NCI-H1417 (cell line): Measurements from ENCODE around the gene GJC1.

Source experiments
- DNase-seq, 3 experiments: peaks; one replicate each; lab custom pipeline; 2025; lab: John Stamatoyannopoulos, UW

The GJC1 gene

DNA sequence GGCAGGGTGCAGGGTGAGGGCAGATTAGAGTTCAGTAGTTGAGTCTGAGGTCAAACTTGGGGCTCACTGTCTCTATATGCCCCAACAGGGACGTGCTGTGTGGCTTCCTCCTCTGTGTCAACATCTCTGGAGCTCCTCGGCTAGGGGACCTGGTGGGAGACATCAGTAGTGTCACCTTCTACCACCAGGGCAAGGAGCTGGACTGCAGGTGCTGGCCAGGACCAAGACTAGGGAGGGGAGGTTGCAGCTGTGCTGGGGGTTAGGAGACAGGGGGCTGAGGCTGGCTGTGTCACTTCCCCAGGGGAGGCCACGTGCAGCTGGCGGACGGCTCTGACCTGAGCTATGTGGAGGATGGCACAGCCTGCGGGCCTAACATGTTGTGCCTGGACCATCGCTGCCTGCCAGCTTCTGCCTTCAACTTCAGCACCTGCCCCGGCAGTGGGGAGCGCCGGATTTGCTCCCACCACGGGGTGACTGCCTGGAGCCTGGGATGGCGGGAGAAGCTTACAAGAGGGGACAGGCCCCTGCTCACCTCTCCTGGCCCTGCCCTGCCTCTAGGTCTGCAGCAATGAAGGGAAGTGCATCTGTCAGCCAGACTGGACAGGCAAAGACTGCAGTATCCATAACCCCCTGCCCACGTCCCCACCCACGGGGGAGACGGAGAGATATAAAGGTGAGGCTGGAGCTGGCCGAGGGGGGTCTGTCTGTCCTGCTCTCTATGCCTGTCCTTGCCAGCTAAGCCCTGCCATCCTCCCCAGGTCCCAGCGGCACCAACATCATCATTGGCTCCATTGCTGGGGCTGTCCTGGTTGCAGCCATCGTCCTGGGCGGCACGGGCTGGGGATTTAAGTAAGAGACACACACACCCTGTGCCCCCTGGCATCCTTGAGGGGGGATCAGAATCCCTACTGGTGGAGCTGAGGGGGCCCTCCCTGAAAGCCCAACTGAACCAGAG is 52.4 kb downstream of the GJC1 start:
- no peak for DNase-seq

DNA sequence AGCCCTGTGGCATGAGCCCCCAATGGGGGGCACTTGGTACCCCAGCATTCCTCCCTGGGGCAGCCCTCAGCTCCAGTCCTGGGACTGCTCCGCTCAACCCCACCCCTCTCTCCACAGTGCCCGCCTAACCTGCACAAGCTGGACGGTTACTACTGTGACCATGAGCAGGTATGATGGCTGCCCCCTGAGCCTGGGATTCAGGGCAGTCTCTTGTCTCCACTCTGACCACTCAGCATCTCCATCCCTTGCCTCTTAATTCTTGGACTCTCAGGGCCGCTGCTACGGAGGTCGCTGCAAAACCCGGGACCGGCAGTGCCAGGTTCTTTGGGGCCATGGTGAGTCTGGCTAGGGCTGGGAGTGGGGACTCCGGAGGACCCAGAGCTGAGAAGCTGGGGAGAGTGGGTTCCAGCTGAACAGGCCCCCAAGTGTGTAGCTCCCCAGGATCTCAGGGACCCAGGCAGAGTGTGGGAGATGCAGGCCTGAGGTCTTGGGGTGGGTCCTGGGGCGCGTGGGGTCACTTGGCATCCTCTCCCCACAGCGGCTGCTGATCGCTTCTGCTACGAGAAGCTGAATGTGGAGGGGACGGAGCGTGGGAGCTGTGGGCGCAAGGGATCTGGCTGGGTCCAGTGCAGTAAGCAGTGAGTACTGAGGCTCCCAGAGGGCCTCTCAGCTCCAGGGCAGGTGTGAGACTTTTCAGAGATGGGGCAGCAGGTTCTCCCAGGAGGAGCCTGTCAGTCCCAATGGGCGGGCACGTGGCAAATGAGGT is 53.3 kb downstream of the GJC1 start:
- no peak for DNase-seq

DNA sequence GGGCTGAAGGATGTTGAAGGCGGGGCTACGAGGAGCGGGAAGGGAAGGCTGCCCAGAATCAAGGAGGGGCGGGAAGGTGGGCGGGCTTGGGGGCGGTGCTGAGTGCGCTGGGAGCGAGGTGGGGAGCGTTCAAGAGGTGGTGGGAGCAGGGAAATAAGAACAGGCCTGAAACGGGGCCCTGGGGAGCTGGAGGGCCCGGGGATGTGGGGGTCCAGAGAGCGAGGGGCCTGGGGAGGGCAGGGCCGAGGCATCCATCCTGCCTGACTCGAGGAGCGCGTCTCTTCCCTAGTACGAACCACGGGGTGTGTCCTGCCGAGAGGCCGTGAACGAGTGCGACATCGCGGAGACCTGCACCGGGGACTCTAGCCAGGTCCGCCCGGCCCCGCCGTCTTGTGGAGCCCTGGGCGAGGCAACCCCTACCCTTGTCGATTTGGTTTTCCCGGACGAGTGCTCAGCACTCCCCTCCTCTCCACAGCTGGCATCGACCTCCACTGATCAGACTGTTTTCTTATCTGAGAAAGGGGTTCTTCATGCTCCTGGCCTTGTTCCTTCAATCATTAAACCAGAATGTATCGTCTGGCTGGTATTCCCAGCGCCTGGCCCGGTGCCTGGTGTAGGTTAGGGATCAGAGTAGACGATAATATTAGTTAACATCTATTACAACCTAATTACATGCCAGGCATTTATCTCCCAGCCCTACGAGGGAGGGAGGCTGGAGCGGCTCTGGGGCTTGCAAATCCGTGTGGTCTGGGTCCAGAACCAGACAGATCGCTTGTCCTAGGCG is 54.1 kb downstream of the GJC1 start:
- no peak for DNase-seq

DNA sequence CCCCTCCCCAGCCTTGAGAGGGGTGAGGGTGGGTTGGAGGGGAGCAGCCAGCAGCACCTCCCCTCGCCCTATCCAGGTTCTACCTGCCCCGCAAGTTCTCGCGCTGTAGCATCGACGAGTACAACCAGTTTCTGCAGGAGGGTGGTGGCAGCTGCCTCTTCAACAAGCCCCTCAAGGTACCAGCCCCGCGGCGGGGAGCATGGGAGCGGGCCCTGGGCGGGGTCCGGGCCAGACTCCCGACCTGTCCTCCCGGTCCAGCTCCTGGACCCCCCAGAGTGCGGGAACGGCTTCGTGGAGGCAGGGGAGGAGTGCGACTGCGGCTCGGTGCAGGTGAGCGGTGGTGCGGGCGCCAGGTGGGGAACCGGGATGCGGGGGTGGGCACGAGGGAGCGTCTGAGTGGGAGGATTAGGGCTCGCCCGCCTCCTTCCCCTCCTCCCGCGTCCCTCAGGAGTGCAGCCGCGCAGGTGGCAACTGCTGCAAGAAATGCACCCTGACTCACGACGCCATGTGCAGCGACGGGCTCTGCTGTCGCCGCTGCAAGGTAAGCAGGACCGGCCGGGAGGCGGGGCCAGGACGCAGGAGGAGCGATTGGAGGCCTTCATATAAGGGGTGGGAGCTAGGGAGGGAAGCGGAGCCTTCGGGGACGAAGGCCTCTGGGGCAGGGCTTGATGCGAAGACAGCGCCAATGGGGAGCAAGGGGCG is 54.8 kb downstream of the GJC1 start:
- peak; percentile 97 to 99 (median 97) for DNase-seq

DNA sequence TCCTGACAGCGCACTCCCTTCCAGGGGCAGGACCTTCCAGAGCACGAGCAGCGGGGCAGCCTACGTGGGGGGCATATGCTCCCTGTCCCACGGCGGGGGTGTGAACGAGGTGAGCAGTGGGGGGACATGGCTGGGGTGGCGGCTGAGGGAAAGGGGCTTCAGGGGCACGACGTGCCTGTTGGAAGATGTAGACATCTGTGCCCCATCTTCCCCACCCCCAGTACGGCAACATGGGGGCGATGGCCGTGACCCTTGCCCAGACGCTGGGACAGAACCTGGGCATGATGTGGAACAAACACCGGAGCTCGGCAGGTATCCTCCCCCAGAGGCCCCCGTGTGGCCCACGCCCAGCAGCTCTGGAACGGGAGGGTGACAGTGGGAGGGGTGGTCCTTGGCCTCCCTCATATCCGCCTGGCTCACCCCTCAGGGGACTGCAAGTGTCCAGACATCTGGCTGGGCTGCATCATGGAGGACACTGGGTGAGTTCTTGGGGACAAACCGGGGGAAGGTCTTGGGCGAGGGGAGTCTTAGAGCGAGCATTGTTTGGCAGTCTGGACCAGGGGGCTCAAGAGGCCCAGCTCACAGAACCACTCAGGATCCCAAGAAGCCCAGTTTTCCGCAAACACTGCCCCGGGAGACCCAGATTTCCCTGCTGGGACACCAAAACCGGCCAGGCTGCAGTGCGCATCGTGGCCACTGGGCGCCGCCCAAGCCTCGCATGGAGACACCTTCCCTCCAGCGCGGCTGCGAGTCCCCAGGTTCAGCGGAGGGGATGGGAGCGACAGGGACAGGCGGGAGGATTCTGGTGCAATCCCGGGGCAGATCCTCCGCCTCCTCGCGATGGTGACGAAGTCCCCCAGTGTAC is 55.6 kb downstream of the GJC1 start:
- peak; percentile 89 to 90 (median 89) for DNase-seq

DNA sequence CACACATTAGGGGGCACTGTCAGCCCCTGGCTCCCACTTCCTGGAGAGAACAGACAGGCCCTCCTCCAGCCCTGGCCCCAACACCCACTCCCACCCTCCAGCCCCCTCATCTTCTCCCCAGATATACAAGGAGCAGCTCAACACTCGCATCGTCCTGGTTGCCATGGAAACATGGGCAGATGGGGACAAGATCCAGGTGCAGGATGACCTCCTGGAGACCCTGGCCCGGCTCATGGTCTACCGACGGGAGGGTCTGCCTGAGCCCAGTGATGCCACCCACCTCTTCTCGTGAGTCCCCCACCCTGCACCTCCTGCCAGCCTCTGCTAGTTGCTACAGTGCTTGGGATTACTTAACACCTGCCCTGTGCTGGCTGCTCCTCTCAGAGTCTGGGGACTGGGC is 56.9 kb downstream of the GJC1 start:
- peak in 2 of 3 experiments; percentile 13 to 62 for DNase-seq

DNA sequence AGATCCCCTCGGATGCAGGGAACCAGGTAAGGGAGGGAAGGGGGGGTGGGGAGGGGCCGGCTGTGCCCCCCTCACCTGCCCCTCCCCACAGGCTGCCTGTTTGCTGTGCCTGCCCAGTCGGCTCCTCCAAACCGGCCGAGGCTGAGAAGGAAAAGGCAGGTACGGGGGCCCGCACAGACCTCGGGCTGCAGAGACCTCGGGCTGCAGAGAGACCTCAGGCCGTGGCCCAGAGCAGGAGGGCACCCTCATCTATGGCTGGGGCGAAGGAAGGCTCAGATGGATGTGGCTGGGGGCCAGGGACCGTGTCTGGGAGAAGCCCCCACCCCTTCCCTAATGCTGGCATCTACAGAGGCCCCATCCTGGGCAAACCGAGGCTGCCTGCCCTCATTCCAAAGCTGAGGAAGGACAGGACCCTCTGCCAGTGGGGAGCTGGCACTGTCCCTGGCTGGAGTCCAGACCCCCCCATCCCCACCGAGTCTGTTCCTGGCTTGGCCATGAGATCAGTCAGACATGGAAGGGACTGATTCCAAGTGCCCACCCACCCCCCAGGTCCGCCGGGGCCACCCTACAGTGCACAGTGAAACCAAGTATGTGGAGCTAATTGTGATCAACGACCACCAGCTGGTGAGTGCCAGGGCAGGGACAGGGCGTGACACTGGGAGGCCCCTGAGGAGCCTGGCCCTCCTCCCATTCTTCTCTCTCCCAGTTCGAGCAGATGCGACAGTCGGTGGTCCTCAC is 57.6 kb downstream of the GJC1 start:
- no peak for DNase-seq

DNA sequence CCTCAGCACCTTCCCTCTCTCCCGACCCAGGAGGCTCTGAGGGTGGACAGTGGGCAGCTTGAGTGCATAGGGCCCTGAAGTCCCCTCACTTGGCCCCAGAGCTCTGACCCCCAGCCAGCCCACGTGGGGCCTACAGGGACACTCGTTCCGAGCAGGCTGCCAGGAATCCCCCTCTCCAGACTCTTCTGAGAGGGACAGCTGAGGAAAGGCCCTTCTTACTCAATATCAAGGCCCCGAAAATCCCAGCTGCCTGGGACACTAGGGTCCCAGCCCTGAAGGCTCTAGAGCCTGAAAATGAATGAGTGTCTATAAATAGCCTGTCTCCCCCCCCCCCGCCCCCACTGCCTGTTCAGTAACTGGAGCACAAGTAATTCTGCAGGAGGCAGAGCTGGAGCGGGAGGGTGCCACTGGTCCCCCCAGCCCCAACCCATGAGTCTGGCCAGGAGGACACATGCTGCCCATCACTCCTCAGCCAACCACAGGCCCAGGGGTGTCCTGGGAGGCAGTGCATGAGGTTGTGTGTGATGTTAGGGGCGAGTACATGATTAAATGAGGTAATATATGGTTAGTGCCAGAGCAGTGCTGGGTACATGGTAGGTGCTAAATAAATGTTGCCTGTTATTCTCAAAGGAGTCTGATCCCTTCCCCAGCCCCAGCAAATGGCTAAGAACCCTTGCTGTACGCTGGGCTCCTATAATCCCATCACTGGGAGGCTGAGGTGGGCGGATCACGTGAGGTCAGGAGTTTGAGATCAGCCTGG is 59.7 kb downstream of the GJC1 start:
- DNase-seq, result no peak

DNA sequence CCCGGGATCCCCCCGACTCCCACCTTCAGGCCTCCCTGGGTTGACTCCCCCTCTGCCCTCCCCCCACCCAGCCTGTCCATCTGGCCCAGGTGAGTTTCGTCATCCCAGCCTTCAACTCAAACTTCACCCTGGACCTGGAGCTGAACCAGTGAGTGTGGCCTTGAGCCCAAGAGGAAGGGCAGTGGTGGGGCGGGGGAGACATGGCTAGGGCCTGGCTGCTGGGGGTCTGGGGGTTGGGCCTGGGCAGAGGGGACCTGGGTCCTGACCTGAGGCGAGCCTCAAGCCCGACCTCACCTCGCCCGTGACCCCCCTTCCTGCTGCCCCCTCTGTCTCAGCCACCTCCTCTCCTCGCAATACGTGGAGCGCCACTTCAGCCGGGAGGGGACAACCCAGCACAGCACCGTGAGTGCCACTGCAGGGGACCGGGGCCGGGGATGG is 60.4 kb downstream of the GJC1 start:
- DNase-seq, result no peak

DNA sequence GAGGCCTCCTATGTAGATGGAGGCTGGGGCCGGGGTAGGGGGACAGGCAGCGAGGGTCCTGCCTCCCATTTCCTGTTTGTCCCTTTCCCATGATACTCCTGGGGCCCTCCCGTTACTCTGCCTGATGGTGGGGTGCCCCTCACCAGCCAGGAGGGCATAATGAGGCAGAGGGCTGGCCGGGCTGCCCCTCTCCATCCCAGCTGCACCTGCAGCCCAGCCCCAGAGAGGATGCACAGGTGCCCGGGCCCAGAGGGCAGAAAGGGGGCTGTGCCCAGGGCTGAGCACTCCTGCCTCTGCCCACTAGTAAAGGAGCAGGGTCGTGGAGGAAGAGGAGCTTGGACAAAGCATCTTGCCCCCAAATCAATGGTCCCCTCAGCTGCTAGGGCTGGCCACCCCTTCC is 60.9 kb downstream of the GJC1 start:
- no peak for DNase-seq

DNA sequence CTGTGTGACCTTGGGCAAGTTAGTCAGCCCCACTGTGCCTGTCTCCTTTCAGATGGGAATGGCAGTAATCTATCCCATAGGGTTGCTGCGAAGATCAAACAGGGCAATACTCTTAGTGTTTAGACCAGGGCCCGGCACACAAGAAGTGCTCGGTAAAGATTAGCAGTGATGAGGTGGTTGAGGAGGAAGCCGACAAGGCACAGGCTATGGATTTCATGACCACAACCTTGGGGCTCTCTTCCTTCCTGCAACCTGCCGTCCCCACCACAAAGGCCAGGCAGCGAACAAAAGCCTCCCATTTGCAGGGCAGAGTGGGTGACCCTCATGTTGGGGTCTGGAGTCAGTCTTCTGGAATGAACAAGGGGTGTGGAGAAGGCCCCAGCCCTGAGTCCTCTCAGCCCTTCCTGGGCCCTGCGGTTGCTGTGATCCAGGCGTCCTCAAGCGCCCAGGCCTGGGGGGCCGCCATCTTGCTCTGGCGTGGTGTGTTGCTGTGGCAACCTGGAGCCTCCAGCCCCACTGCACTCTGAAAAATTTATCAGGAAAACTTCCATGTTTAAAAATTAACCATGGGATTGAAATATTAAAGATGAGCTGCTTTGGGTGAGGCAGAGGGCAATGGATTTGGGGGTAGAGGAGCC is 61.5 kb downstream of the GJC1 start:
- DNase-seq, result no peak

DNA sequence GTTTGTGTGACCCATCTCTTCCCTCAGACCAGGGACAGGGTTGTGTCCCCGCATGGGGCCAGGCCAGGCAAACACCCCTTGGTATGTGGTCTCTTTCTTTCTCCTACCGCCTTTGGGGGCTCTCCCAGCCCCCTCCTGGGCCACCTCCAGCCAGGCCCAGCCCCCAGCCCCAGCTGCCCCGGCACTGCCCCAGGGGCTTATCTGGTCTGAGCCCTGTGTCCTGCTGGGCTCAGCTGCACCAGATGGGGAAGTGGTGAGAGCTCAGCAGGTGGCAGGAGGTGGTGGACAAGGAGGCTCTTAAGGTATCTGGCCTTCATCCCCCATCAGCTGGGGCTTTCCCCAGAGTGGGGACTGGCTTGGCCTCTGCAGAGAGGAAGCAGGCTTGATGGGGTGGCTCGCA is 62.6 kb downstream of the GJC1 start:
- no peak for DNase-seq

DNA sequence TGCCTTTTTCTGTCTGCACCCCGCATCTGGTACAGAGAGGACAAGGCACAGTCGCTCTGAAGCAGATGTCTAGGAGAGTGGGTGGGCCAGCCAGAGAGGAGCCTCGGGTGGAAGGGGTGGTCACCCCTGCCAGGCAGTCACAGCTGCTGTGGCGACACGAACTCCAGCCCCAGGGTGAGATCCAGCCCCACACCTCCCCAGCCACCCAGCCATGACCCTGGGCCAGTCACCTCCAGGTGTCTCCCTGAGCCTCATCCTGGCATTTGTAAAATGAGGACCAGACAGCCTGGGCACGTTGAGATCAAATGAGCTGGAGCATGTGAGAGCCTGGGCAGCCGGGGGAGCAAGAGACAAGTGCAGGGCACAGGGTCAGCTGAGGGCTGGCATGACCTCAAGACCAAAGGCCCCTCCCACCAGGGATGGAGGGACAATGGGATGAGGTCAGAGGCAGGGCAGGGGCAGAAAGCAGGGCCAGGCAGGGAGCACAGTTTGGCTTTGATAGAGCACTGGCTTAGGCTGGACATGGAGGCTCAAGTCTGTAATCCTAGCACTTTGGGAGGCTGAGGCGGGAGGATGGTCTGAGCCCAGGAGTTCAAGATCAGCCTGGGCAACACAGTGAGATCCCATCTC is 63.6 kb downstream of the GJC1 start:
- no peak for DNase-seq

DNA sequence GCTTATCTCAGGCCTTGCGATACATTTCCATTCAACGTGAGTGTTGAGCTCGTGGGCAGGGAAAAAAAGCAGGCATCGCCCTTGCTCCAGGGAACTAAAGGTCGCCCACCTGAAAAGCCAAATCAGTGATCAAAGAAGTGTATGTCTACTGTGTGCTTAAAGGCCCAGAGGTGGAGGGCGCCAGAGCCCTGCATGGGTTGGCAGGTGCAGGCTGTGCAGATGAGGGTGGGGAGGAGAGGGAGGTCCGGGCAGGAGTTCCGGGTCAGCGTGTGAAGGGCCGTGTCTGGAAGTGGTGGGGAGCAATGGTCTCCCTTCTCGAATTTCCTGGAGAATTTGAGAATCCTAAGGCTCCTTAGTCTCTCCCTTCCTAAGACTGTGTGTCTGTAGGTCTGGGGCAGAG is 64.1 kb downstream of the GJC1 start:
- no peak for DNase-seq

DNA sequence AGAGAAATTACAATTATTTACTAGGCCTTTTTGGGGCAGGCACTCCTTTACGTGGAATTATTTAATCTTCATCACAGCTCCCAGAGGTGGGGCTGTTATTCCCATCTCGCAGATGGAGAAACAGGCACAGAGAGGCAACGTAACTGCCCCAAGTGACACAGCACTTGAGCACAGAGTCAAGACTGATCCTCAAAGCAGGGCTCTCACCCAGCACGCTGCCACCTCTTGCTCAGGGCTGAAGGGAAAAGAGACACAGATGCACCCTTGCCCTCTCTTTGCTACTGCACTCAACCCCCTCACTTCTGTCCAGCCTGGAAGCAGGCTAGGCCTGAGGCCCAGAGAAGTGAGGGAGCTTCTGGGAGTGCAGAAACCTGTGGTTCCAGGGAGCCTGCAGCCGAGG is 66.9 kb downstream of the GJC1 start:
- DNase-seq, result no peak

DNA sequence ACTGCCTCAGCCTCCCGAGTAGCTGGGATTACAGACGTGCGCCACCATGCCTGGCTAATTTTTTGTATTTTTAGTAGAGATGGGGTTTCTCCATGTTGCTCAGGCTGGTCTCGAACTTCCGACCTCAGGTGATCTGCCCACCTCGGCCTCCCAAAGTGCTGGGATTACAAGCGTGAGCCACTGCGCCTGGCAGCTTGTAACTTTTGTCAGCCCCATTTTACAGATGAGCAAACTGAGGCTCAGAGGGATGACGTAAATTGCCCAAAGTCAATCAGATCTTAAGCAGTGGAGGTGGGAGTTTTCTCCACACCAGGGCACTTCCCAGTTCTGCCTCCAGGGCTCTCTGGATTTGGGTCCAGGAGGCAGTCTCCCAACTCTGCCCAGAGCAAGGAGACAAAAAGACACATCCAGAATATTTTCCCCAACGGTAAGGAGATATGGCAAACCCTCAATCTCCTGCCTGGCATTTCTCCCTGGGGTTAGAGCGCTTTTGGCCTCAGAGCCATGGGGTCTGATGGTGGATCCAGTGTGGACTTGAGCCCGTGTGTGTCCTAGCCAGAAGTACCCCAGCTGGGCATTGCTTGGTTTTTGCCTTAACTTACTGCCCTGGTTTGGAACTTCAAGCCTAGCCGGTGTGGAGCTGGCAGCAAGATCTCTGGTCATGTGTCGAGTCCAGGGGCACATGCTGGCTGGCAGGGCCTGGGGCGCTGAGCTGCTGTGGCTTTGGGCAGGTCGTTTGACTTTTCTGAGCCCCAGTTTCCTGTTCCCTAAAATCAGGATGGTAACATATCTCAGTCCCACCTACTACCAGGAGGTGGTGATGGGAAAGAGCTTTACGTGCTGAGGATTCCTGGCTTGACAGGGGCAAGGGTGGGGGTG is 67.9 kb downstream of the GJC1 start:
- DNase-seq, result no peak
